Prostate gland (tissue), 2 donors: ENCODE results near the gene KLF11. TPM values are rescaled to one million over a fixed set of nuclear protein-coding genes. Genes with fewer than 3 reads are reported as not detected.

Experiments used
- DNase-seq: peaks from one replicate; pipeline ENCODE4 v3.0.0-alpha.2; 2019; ENCODE audit warnings: low spot score
- H3K27ac ChIP-seq, 2 donors: fragments of 200-600 bp; sonication (generic); 2 replicates each; pipeline ENCODE4 v1.5.1; 2017 to 2019
- H3K27me3 ChIP-seq: fragments of 200-600 bp; sonication (generic); replicated peaks from 2 replicates; pipeline ENCODE4 v1.5.1; 2019; ENCODE audit not compliant: insufficient read depth
- H3K36me3 ChIP-seq, 2 donors: fragments of 200-600 bp; sonication (generic); 1 replicate in 1 of 2; 2 replicates in 1 of 2; pipeline versions ENCODE4 v1.5.1 to v1.8.1; 2017 to 2019
- H3K4me1 ChIP-seq: fragments of 200-600 bp; sonication (generic); replicated peaks from 2 replicates; pipeline ENCODE4 v1.5.1; 2019
- H3K4me3 ChIP-seq, 2 donors: fragments of 200-600 bp; sonication (generic); 2 replicates each; pipeline ENCODE4 v1.5.1; 2017 to 2019
- H3K9me3 ChIP-seq: fragments of 200-600 bp; sonication (generic); 2 replicates; pipeline ENCODE4 v1.5.1; 2017
- CTCF ChIP-seq, 4 experiments: fragments of 200-600 bp in 2 of 4; fragments of 450-650 bp in 2 of 4; sonication (generic) in 2 of 4; IDR thresholded peaks; 1 replicate in 3 of 4; 2 replicates in 1 of 4; pipeline ENCODE4 v1.5.1; 2016 to 2019; ENCODE audit warnings: antibody characterized with exemption in 4 of 4, mild to moderate bottlenecking in 2 of 4, moderate library complexity in 2 of 4
- POLR2A ChIP-seq: fragments of 450-650 bp; IDR thresholded peaks from one replicate; pipeline ENCODE4 v1.6.1; 2016; ENCODE audit warnings: antibody characterized with exemption, mild to moderate bottlenecking
- POLR2AphosphoS5 ChIP-seq: sonication (generic); formaldehyde crosslinking; IDR thresholded peaks from one replicate; pipeline ENCODE4 v1.6.1; 2017; ENCODE audit warnings: antibody characterized with exemption
- WGBS: methylation state at CpG from one replicate; pipeline ENCODE4 v1.1.5; 2018; 5-methylcytosine and 5-hydroxymethylcytosine counted together
- intact Hi-C: fragments of 100-400 bp; cut with DNase I; formaldehyde crosslinking; loops from one replicate; pipeline ENCODE4 v1.14.2; 2022
- total RNA-seq, 2 donors: library from RNA; depleted of rRNA; stranded (reverse); fragments of >200 nt; gene quantifications; one replicate each; pipeline ENCODE4 v1.1.0, GENCODE V29; 2016

Gene KLF11
- total RNA-seq, 2 donors from 2014 or later = 4.3 to 37.9 TPM

- intact Hi-C loops = no loop called here
- no peak overlapping the region for H3K27ac ChIP-seq
- no peaks in the 10 kb centered on the region for H3K36me3 ChIP-seq
- no peaks in the 10 kb centered on the region for H3K27me3 ChIP-seq
- 95% methylated on average over 17 of the region's 17 CpGs for WGBS
- TF ChIP-seq POLR2A = no peak
- H3K4me1 ChIP-seq = no peaks in the 10 kb centered on the region
- no peaks in the 10 kb centered on the region for H3K9me3 ChIP-seq
- H3K4me3 ChIP-seq = no peak overlapping the region
- no peak for DNase-seq
Measured at GRCh38 chr2:10005461-10006235, 37.7 kb upstream of the KLF11 start.

DNA sequence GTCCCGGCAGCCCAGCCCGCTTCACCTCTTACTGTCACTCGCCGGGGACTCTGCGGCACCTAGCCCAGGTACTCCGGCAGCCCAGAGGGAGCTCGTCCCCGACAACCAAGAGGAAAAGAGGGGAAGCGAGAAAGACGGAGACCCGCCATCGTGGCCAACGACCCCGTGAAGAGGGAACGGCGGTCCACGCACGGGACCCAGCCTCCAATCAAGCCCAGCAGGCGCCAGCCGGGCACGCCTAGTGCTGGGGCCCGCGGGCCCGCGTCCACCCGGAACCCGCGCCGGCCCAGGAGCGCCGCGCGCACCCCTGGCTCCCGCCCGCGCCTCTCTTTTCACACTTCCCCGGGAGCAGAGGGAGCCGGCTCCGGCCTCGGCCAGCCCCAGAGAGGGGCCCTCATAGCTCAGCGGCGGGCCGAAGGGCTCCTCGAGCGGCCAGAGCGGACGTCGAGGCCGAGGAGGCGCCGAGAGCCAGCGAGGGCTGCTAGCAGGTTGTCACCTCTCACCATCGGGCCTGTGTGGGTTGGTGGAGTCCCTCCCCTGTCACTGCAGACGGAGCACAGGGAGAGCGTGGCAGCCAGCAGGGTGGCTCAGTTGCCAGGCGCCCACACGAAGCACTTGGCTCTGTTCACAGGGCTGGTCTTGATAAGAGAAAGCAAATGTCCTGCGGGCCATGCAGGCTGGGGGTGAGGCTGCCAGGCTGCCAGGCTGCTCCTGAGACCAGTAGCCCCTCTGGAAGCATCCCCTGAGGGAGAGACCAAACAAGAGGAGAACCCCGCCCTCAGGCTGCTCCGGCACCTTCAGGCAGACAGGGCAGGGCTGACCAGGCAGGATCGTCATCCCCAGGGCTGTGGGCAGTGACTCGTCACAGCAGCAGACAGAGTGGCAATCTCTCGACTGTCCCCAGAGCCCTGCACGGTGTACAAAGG is 36.9 kb upstream of the KLF11 start:
- no peaks in the 10 kb centered on the region for H3K9me3 ChIP-seq
- WGBS = 57% methylated on average over 47 of the region's 64 CpGs
- H3K4me3 ChIP-seq = no peak overlapping the region
- DNase-seq = no peak
- no peaks in the 10 kb centered on the region for H3K36me3 ChIP-seq
- intact Hi-C loops = no loop called here
- no peak for TF ChIP-seq POLR2AphosphoS5
- TF ChIP-seq POLR2A = no peak
- no peak for TF ChIP-seq CTCF (IDR thresholded peaks at IDR 0.05)
- no peaks in the 10 kb centered on the region for H3K4me1 ChIP-seq
- H3K27me3 ChIP-seq = no peaks in the 10 kb centered on the region
- no peak overlapping the region for H3K27ac ChIP-seq

GRCh38 chr2:10007435-10007834 is 35.9 kb upstream of the KLF11 start:
- 79% methylated on average over 9 of the region's 9 CpGs for WGBS
- no peak for TF ChIP-seq POLR2A
- no peak for TF ChIP-seq POLR2AphosphoS5
- TF ChIP-seq CTCF (IDR thresholded peaks at IDR 0.05) = no peak
- H3K27ac ChIP-seq = no peak overlapping the region
- H3K4me1 ChIP-seq = no peaks in the 10 kb centered on the region
- no peaks in the 10 kb centered on the region for H3K9me3 ChIP-seq
- no peaks in the 10 kb centered on the region for H3K27me3 ChIP-seq
- DNase-seq = no peak
- H3K36me3 ChIP-seq = no peaks in the 10 kb centered on the region
- no peak overlapping the region for H3K4me3 ChIP-seq
- intact Hi-C loops = no loop called here

DNA sequence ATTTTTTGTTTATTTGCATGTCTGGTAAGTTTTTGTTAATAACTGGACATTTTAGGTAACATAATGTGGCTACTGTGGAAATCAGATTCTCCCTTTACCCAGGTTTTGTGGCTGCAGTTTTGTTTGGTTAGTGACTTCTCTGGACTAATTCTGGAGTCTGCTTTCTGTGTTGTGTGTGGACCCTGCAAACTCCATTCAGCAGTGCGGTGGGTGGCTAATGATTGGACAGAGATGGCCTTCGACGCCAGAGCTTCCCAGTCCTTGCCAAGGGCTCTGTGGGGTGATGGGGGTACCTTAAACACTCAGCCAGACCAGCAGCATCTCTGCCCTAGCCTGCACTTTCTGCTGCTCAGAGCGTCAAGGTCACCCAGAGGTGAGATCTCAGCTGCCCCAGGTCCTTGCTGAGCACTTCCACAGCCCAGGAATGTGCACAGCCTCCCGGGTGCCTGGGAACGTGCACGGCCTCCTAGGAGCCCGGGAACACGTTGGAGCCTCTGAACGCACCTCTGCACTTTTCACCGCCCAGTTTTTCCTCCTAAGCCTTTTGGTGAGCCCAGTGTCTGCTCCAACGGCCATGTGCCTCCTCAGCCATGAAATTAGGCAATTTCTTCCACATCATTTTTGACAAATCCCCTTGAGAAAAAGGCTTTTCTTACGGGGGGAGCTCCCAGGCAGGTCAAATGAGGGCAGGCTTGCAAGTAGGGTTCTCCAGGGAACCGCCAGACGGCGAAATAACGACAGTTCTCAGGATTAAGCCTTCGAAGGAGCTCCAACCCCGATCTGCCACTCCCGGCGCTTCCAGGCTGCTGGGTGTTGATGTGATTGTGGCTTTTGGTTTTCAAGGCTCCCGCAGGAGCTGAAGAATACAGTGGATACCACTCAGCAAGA is 35.2 kb upstream of the KLF11 start:
- H3K27ac ChIP-seq = no peak overlapping the region

GRCh38 chr2:10008809-10009176 is 34.6 kb upstream of the KLF11 start:
- Histone ChIP-seq H3K4me1 (no peaks in the 10 kb centered on the region), H3K4me3 (no peak overlapping the region), H3K27ac (no peak overlapping the region), H3K36me3 (no peaks in the 10 kb centered on the region), H3K27me3 (no peaks in the 10 kb centered on the region), H3K9me3 (no peaks in the 10 kb centered on the region)
- no peak for DNase-seq
- TF ChIP-seq CTCF (IDR thresholded peaks at IDR 0.05) = no peak
- no peak for TF ChIP-seq POLR2A
- TF ChIP-seq POLR2AphosphoS5 = no peak
- intact Hi-C loops = no loop called here
- 95% methylated on average over 9 of the region's 9 CpGs for WGBS

More for the DNA sequence above, 35.2 kb upstream of the KLF11 start:
- no peaks in the 10 kb centered on the region for H3K9me3 ChIP-seq
- H3K36me3 ChIP-seq = no peaks in the 10 kb centered on the region
- no peaks in the 10 kb centered on the region for H3K27me3 ChIP-seq
- H3K4me1 ChIP-seq = no peaks in the 10 kb centered on the region
- H3K4me3 ChIP-seq = no peak overlapping the region
- no peak for TF ChIP-seq POLR2A
- no peak for TF ChIP-seq POLR2AphosphoS5
- WGBS = 87% methylated on average over 22 of the region's 22 CpGs
- no peak for DNase-seq
- intact Hi-C loops = no loop called here
